Kidney (tissue), 14 donors: Measurements from ENCODE around the gene TPRA1. TPM values are rescaled to one million over a fixed set of nuclear protein-coding genes. Genes with fewer than 3 reads are reported as not detected.

ENCODE experiments used
- DNase-seq, 5 donors: peaks; one replicate each; pipeline ENCODE4 v3.0.0-alpha.2; 2013 to 2020
- FAIRE-seq: peaks from 2 replicates; lab custom pipeline; 2012; peaks lifted over from hg19 to GRCh38; lab: Jason Lieb, UNC
- H3K27ac ChIP-seq, 2 donors: one replicate each; pipeline ENCODE4 v1.7.0; 2013; ENCODE audit warnings: low read depth in 2 of 2, low read length in 2 of 2, inconsistent platforms in 1 of 2
- H3K27me3 ChIP-seq: one replicate; pipeline ENCODE4 v1.7.1; 2013; ENCODE audit warnings: low read length, inconsistent platforms; ENCODE audit not compliant: control insufficient read depth, insufficient read depth
- H3K36me3 ChIP-seq, 3 donors: one replicate each; pipeline versions ENCODE4 v1.7.0 to v1.7.1; 2013; ENCODE audit warnings: low read length in 3 of 3, control low read depth in 1 of 3, inconsistent platforms in 1 of 3; ENCODE audit not compliant: insufficient read depth in 3 of 3, control insufficient read depth in 2 of 3
- H3K4me1 ChIP-seq, 3 donors: one replicate each; pipeline versions ENCODE4 v1.7.0 to v1.7.1; 2013; ENCODE audit warnings: low read length in 3 of 3, inconsistent platforms in 1 of 3, low read depth in 1 of 3; ENCODE audit not compliant: control insufficient read depth in 2 of 3, insufficient read depth in 2 of 3
- H3K4me3 ChIP-seq, 3 donors: one replicate each; pipeline versions ENCODE4 v1.7.0 to v1.8.1; 2013; ENCODE audit warnings: low read length in 3 of 3, control low read depth in 1 of 3, inconsistent platforms in 1 of 3
- H3K9ac ChIP-seq, 3 donors: one replicate each; pipeline versions ENCODE4 v1.7.0 to v1.7.1; 2013; ENCODE audit warnings: low read length in 3 of 3, control low read depth in 1 of 3, inconsistent platforms in 1 of 3
- H3K9me3 ChIP-seq, 3 donors: one replicate each; pipeline versions ENCODE4 v1.7.0 to v1.7.1; 2013; ENCODE audit warnings: low read length in 3 of 3, control low read depth in 1 of 3, inconsistent platforms in 1 of 3; ENCODE audit not compliant: control insufficient read depth in 2 of 3, insufficient read depth in 1 of 3
- CTCF ChIP-seq: IDR thresholded peaks from 3 replicates; pipeline ENCODE4 v1.5.1; 2012; ENCODE audit warnings: mild to moderate bottlenecking, moderate library complexity, borderline replicate concordance; ENCODE audit not compliant: insufficient read depth; ENCODE audit errors: extremely low read depth
- intact Hi-C: fragments of 100-400 bp; cut with DNase I; formaldehyde crosslinking; loops from one replicate; pipeline ENCODE4 v1.11.1; 2022
- polyA plus RNA-seq: library from polyadenylated mRNA; stranded (reverse); fragments of 350-450 nt; fragmentation: Illumina TruSeq; extraction: RNeasy Lipid Tissue Mini Kit (QIAGEN cat#74804); gene quantifications from one replicate; pipeline ENCODE4 v1.2.3, GENCODE V29; 2014; ENCODE audit warnings: low read depth, low replicate concordance; ENCODE audit not compliant: insufficient read depth
- total RNA-seq: library from RNA; stranded (reverse); fragmentation: NEBNext Ultra II Directional; extraction: Animal tissue kit (Norgen Biotek cat#: 25700); gene quantifications from one replicate; pipeline ENCODE4 v1.2.1, GENCODE V29; 2021
- donor health status: control.
- donor health status: control.
- donor health status: control.
- donor health status: control.
- donor health status: control.
- donor health status: DM: yes; HTN: yes; CAD: no.
- donor health status: Normal renal cell carcinoma (clear cell type).

Gene TPRA1
- total and polyA plus RNA-seq, 2 donors from 2014 or later: 35.4 to 36.4 TPM

- H3K36me3 ChIP-seq: peaks cover 0 to 6% (median 3%) of the 10 kb centered on the region in 3 donors
- intact Hi-C loops: no loop called here
- TF ChIP-seq CTCF: no peak
- no peak overlapping the region for H3K4me3 ChIP-seq
- no peaks in the 10 kb centered on the region for H3K4me1 ChIP-seq
- no peak for FAIRE-seq
- no peaks in the 10 kb centered on the region for H3K9me3 ChIP-seq
- no peak overlapping the region for H3K27ac ChIP-seq
- no peak overlapping the region for H3K9ac ChIP-seq
- H3K27me3 ChIP-seq: no peaks in the 10 kb centered on the region
- DNase-seq: no peak
These were observed 31.5 kb upstream of the TPRA1 start for GRCh38 chr3:127622031-127622430.

- Histone ChIP-seq H3K27me3 (no peaks in the 10 kb centered on the region), H3K9me3 (no peaks in the 10 kb centered on the region), H3K4me1 (no peaks in the 10 kb centered on the region), H3K27ac (no peak overlapping the region), H3K36me3 (peaks cover 0 to 8% (median 6%) of the 10 kb centered on the region in 3 donors), H3K9ac (no peak overlapping the region), H3K4me3 (no peak overlapping the region)
- intact Hi-C loops: no loop called here
- no peak for DNase-seq
- FAIRE-seq: no peak
- no peak for TF ChIP-seq CTCF
These were observed 30.3 kb upstream of the TPRA1 start for GRCh38 chr3:127620637-127621375.

GRCh38 chr3:127618891-127619290 is 28.4 kb upstream of the TPRA1 start:
- intact Hi-C loops: no loop called here
- H3K27ac ChIP-seq: no peak overlapping the region
- H3K9ac ChIP-seq: no peak overlapping the region
- no peaks in the 10 kb centered on the region for H3K27me3 ChIP-seq
- FAIRE-seq (no peak), DNase-seq (no peak)
- TF ChIP-seq CTCF: no peak
- H3K4me1 ChIP-seq: no peaks in the 10 kb centered on the region
- H3K36me3 ChIP-seq: peaks cover 0 to 8% (median 6%) of the 10 kb centered on the region in 3 donors
- H3K9me3 ChIP-seq: no peaks in the 10 kb centered on the region
- H3K4me3 ChIP-seq: no peak overlapping the region
